GM13976 (cell line): ENCODE measurements around the gene PRR23E.

Experiments used
- DNase-seq: peaks from one replicate; pipeline ENCODE4 v3.0.0; 2012; ENCODE audit warnings: low spot score
- CTCF ChIP-seq: IDR thresholded peaks from 2 replicates; pipeline ENCODE4 v1.5.1; 2012; ENCODE audit warnings: borderline replicate concordance, mild to moderate bottlenecking; ENCODE audit not compliant: insufficient read depth; ENCODE audit errors: extremely low read depth, missing control alignments, control extremely low read depth
- in situ Hi-C: fragments of 300-500 bp; cut with MboI; formaldehyde crosslinking; loops from one replicate; pipeline ENCODE4 v1.12.0; 2022; ENCODE audit warnings: low sequenced_read_pairs, mixed read lengths, inconsistent platforms; ENCODE audit not compliant: unreplicated experiment

PRR23E gene

GRCh38 chr3:127196466-127197299 lies 3.8 kb downstream of the PRR23E start:
- peak; percentile 28 for DNase-seq
- in situ Hi-C loops, result no loop called here

GRCh38 chr3:127197300-127198189 lies 4.6 kb downstream of the PRR23E start:
- in situ Hi-C loops, result no loop called here
- DNase-seq, result peak; percentile 14
- no peak for TF ChIP-seq CTCF

More at GRCh38 chr3:127196466-127197299, 3.8 kb downstream of the PRR23E start:
- no peak for TF ChIP-seq CTCF

GRCh38 chr3:127200086-127200691 lies 7.3 kb downstream of the PRR23E start:
- peak; percentile 48 for DNase-seq
- no peak for TF ChIP-seq CTCF
- in situ Hi-C loops, result no loop called here

- no peak for TF ChIP-seq CTCF
- no peak for DNase-seq
- in situ Hi-C loops, result no loop called here
Observed at GRCh38 chr3:127203024-127203423, 10.1 kb downstream of the PRR23E start.

GRCh38 chr3:127204841-127205582 lies 12.1 kb downstream of the PRR23E start:
- in situ Hi-C loops, result no loop called here
- DNase-seq, result peak; percentile 17
- TF ChIP-seq CTCF, result no peak
